Prostate gland (tissue), 2 donors: Measurements from ENCODE around the gene CHST11.

Experiments used
- POLR2A ChIP-seq: fragments of 450-650 bp; IDR thresholded peaks from one replicate; pipeline ENCODE4 v1.6.1; 2016; ENCODE audit warnings: antibody characterized with exemption, mild to moderate bottlenecking
- POLR2AphosphoS5 ChIP-seq: sonication (generic); formaldehyde crosslinking; IDR thresholded peaks from one replicate; pipeline ENCODE4 v1.6.1; 2017; ENCODE audit warnings: antibody characterized with exemption
- TF ChIP-seq, protein P1 (sequence below), 4 experiments: fragments of 200-600 bp in 2 of 4; fragments of 450-650 bp in 2 of 4; sonication (generic) in 2 of 4; IDR thresholded peaks; 1 replicate in 3 of 4; 2 replicates in 1 of 4; pipeline ENCODE4 v1.5.1; 2016 to 2019; ENCODE audit warnings: antibody characterized with exemption in 4 of 4, mild to moderate bottlenecking in 2 of 4, moderate library complexity in 2 of 4

- TF ChIP-seq, protein P1, sequence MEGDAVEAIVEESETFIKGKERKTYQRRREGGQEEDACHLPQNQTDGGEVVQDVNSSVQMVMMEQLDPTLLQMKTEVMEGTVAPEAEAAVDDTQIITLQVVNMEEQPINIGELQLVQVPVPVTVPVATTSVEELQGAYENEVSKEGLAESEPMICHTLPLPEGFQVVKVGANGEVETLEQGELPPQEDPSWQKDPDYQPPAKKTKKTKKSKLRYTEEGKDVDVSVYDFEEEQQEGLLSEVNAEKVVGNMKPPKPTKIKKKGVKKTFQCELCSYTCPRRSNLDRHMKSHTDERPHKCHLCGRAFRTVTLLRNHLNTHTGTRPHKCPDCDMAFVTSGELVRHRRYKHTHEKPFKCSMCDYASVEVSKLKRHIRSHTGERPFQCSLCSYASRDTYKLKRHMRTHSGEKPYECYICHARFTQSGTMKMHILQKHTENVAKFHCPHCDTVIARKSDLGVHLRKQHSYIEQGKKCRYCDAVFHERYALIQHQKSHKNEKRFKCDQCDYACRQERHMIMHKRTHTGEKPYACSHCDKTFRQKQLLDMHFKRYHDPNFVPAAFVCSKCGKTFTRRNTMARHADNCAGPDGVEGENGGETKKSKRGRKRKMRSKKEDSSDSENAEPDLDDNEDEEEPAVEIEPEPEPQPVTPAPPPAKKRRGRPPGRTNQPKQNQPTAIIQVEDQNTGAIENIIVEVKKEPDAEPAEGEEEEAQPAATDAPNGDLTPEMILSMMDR (IDR thresholded peaks at IDR 0.05) = no peak
- no peak for TF ChIP-seq POLR2A
- no peak for TF ChIP-seq POLR2AphosphoS5
Measured at GRCh38 chr12:104634852-104635251, 178.1 kb downstream of the CHST11 start.
